MCF 10A (cell line): Measurements from ENCODE around the gene FFAR1. TPM values are rescaled to one million over a fixed set of nuclear protein-coding genes. Genes with fewer than 3 reads are reported as not detected.
"Not testable (repeated sequence)": the region's sequence is repeated elsewhere in the genome, so short reads cannot be mapped to it uniquely, and the experiment has no call there.

ENCODE experiments used
- BruUV-seq: library from RNA; stranded (reverse); fragments of 400-500 nt; replicated peaks from 2 replicates; lab custom pipeline; 2021; lab: Mats Ljungman, UMichigan
- CTCF ChIA-PET: fragments of 300-600 bp; sonication (Branson Sonifier 250); formaldehyde crosslinking; extraction: SDS; loops from one replicate; lab custom pipeline; 2021; ENCODE audit warnings: antibody characterized with exemption, inconsistent platforms; lab: Yijun Ruan, JAX
- POLR2A ChIA-PET: fragments of 300-600, 350-650 bp; sonication (Branson Sonifier 250); formaldehyde crosslinking; extraction: SDS; loops from one replicate; lab custom pipeline; 2020; ENCODE audit warnings: antibody characterized with exemption, inconsistent platforms; lab: Yijun Ruan, JAX
- DNase-seq: peaks from one replicate; pipeline ENCODE4 v3.0.0-alpha.2; 2018; ENCODE audit not compliant: unreplicated experiment
- H3K27ac Mint-ChIP-seq: one replicate; pipeline ENCODE4 v1.8.0; 2022; ENCODE audit warnings: mild to moderate bottlenecking, low read depth, mixed read lengths; ENCODE audit not compliant: unreplicated experiment
- H3K27me3 Mint-ChIP-seq: one replicate; pipeline ENCODE4 v1.8.0; 2022; ENCODE audit warnings: mixed read lengths; ENCODE audit not compliant: insufficient read depth, unreplicated experiment
- H3K36me3 Mint-ChIP-seq: one replicate; pipeline ENCODE4 v1.8.0; 2022; ENCODE audit warnings: mild to moderate bottlenecking, moderate library complexity, mixed read lengths; ENCODE audit not compliant: insufficient read depth, unreplicated experiment
- H3K4me1 Mint-ChIP-seq: one replicate; pipeline ENCODE4 v1.8.0; 2022; ENCODE audit warnings: mixed read lengths; ENCODE audit not compliant: insufficient read depth, unreplicated experiment
- H3K4me3 Mint-ChIP-seq: one replicate; pipeline ENCODE4 v1.8.0; 2022; ENCODE audit warnings: mild to moderate bottlenecking, moderate library complexity, mixed read lengths; ENCODE audit not compliant: unreplicated experiment
- H3K9me3 Mint-ChIP-seq: one replicate; pipeline ENCODE4 v1.8.0; 2022; ENCODE audit warnings: mixed read lengths; ENCODE audit not compliant: unreplicated experiment
- CTCF ChIP-seq: fragments of 200-600 bp; IDR thresholded peaks from one replicate; pipeline ENCODE4 v1.8.0; 2022; ENCODE audit warnings: antibody characterized with exemption, mild to moderate bottlenecking; ENCODE audit not compliant: unreplicated experiment
- intact Hi-C: fragments of 100-400 bp; cut with micrococcal nuclease; formaldehyde crosslinking; loops from 2 replicates; pipeline ENCODE4 v1.14.1; 2022
- total RNA-seq: library from RNA; stranded (reverse); gene quantifications from 2 replicates; pipeline ENCODE4 v1.2.3, GENCODE V29; 2022

FFAR1 gene
- total RNA-seq, 1 experiment from 2014 or later, result not detected

GRCh38 chr19:35355791-35356460, 8.2 kb downstream of the FFAR1 start:
- Mint-ChIP-seq H3K36me3 (no peaks in the 10 kb centered on the region), H3K27me3 (peaks cover 40% of the 10 kb centered on the region), H3K27ac (no peak overlapping the region), H3K4me3 (no peak overlapping the region), H3K9me3 (no peaks in the 10 kb centered on the region), H3K4me1 (peaks cover 10% of the 10 kb centered on the region)
- no peak for DNase-seq
- TF ChIP-seq CTCF, result no peak
- ChIA-PET POLR2A (no interaction called here), CTCF (interaction anchor here (0.7 to 7.1 kb wide), 7 partner anchors 25 to 255 kb away, joined by 3 to 143 read pairs (median 5); no protein-coding TSS in a partner anchor)
- intact Hi-C loops, result loop anchor here (10.0 kb wide), 1 partner anchor 91 kb away; the partner anchor contains the start of gene USF2
- BruUV-seq, result no TSS peak

DNA sequence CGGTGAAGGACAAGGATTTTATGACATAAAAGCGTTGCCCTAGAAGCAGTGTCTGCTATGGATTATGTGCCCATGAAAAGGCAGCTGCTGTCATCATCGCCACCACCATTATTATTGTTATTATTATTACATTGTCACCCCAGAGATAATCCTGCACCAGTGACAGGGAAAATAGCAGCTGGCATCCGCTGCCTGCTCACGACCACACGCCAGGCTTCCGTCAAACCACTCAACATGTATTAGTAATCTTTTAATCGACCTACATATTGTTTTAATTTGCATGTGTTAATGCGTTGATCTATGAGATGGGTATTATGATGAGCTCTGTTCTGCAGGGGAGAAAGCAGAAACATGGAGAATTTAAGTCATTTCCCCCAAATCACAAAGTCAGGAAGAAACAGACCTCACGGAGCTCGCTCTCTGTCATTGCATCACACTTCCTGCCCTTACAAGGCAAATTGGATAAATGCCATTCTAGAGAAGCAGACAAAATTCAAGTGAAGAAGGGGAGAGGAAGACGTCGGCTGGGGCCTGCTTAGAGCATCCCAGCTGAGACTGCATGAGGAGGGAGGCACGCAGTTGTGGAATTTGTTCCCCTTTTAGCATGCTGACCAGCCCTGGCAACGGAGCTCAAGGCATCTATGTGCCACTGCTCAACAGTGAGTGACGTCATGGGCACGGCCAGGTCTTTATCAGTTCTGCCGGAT, 10.3 kb downstream of the FFAR1 start, which contains the start of gene FFAR3:
Gene FFAR3 (plus strand): TSS at position 594 of the 707 bp plus-strand sequence. CDS start 431 bp downstream, outside the sequence.
- Mint-ChIP-seq H3K36me3 (no peaks in the 10 kb centered on the region), H3K27ac (no peak within 1 kb of the TSS), H3K4me1 (peaks cover 6% of the 10 kb centered on the region), H3K27me3 (peaks cover 61% of the 10 kb centered on the region), H3K9me3 (no peaks in the 10 kb centered on the region), H3K4me3 (no peak within 1 kb of the TSS)
- POLR2A ChIA-PET, result no interaction called here
- no TSS peak for BruUV-seq
- DNase-seq, result peak; percentile 30
- CTCF ChIA-PET, result interaction anchor here (2.8 to 7.1 kb wide), 2 partner anchors 112 to 137 kb away, joined by 17 to 143 read pairs; no protein-coding TSS in a partner anchor
- intact Hi-C loops, result loop anchor here (10.0 kb wide), 1 partner anchor 93 kb away; the partner anchor contains the start of gene USF2
- no peak for TF ChIP-seq CTCF

GRCh38 chr19:35358834-35359233, 11.1 kb downstream of the FFAR1 start:
- intact Hi-C loops, result loop anchor here (10.0 kb wide), 1 partner anchor 94 kb away; the partner anchor contains the start of gene USF2
- POLR2A ChIA-PET, H3K9me3 Mint-ChIP-seq, BruUV-seq, DNase-seq, H3K27ac Mint-ChIP-seq, H3K36me3 Mint-ChIP-seq, H3K4me1 Mint-ChIP-seq, H3K4me3 Mint-ChIP-seq: not testable (repeated sequence)
- CTCF ChIA-PET, result interaction anchor here (2.8 to 7.1 kb wide), 2 partner anchors 111 to 136 kb away, joined by 17 to 143 read pairs; no protein-coding TSS in a partner anchor
- H3K27me3 Mint-ChIP-seq, result peaks cover 69% of the 10 kb centered on the region

DNA sequence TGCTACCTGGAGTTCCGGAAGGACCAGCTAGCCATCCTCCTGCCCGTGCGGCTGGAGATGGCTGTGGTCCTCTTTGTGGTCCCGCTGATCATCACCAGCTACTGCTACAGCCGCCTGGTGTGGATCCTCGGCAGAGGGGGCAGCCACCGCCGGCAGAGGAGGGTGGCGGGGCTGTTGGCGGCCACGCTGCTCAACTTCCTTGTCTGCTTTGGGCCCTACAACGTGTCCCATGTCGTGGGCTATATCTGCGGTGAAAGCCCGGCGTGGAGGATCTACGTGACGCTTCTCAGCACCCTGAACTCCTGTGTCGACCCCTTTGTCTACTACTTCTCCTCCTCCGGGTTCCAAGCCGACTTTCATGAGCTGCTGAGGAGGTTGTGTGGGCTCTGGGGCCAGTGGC, 11.7 kb downstream of the FFAR1 start:
- BruUV-seq, H3K36me3 Mint-ChIP-seq, CTCF ChIA-PET, H3K27ac Mint-ChIP-seq, H3K9me3 Mint-ChIP-seq, H3K4me3 Mint-ChIP-seq, H3K4me1 Mint-ChIP-seq, DNase-seq, POLR2A ChIA-PET: not testable (repeated sequence)
- H3K27me3 Mint-ChIP-seq, result peaks cover 75% of the 10 kb centered on the region
- intact Hi-C loops, result loop anchor here (10.0 kb wide), 1 partner anchor 95 kb away; the partner anchor contains the start of gene USF2

DNA sequence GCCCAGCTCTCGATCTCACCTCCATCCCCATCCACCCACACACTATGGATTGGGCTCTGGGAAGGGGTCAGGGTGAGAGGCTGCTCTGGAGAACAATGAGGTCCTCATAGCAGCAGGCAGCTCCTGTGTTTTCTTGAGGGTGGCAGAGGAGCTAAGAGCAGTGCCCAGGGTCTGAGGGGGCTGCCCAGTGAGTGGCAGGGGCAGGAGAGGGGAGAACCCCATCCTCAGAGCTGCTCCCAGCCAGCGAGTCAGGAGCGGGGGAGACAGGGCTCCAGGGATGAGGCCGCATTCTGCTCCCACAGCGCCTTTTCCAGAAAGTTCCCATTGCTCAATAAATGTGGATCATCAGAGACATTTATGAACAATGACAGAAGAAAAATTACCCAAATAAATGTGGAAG, 12.4 kb downstream of the FFAR1 start:
- CTCF ChIA-PET, H3K27ac Mint-ChIP-seq, DNase-seq, H3K9me3 Mint-ChIP-seq, H3K4me3 Mint-ChIP-seq, H3K36me3 Mint-ChIP-seq, intact Hi-C loops, POLR2A ChIA-PET, BruUV-seq, H3K4me1 Mint-ChIP-seq: not testable (repeated sequence)
- H3K27me3 Mint-ChIP-seq, result peaks cover 81% of the 10 kb centered on the region
